DMS 273 treated with DMSO at 0.1 percent for 48 hours (cell line): ENCODE results near the gene MED27.
"Not testable (repeated sequence)": the region's sequence is repeated elsewhere in the genome, so short reads cannot be mapped to it uniquely, and the experiment has no call there.

Source experiments
- DNase-seq: peaks from one replicate; lab custom pipeline; 2025; lab: John Stamatoyannopoulos, UW

The MED27 gene

GRCh38 chr9:132075853-132076252 is 3.8 kb downstream of the MED27 start:
- no peak for DNase-seq

- DNase-seq = no peak
Measured at GRCh38 chr9:132074736-132075135, 4.9 kb downstream of the MED27 start.

- no peak for DNase-seq
Measured at GRCh38 chr9:132071847-132072507, 7.7 kb downstream of the MED27 start.

- no peak for DNase-seq
Measured at GRCh38 chr9:132069046-132069898, 10.4 kb downstream of the MED27 start.

DNA sequence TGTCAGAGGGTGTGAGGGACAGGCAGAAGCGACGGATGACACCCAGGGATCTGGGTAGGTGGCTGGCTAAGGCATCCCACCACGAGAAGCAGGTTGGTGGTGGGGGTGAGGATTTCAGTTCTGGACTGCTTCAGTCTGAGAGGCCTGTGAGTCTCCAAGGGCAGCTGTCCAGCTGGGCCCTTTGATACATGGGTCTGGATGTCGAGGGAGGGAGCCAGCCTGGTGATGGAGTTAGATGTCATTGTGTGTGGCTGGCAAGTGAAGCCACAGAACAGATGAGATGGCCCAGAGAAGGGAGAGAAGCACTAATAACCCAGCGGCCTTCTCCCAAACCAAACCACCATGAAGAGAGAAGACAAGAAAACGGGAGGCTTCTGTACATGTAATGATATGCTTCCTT is 11.1 kb downstream of the MED27 start:
- no peak for DNase-seq

DNA sequence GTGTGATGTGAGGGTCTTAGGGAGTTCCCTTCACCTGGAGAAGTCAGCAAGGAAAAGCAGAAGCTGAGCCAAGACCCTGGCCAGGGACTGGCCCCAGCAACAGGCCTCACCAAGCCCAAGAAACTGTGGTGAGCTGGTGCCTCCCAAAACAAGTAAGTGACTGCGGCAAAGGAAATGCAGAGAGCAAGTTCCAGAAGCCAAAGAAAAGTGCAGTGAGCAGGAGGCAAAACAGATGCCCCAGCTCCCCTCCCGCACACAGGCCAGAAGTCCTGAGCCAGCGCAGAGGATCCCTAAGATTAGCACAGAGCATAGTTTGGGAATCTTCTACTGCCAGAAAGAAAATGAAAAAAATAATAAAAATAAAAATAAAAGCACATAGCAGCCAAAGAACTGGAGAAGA is 13.2 kb downstream of the MED27 start:
- DNase-seq = no peak

GRCh38 chr9:132066057-132066456 is 13.6 kb downstream of the MED27 start:
- DNase-seq = no peak

- no peak for DNase-seq
Measured at GRCh38 chr9:132063281-132063680, 16.4 kb downstream of the MED27 start.

DNA sequence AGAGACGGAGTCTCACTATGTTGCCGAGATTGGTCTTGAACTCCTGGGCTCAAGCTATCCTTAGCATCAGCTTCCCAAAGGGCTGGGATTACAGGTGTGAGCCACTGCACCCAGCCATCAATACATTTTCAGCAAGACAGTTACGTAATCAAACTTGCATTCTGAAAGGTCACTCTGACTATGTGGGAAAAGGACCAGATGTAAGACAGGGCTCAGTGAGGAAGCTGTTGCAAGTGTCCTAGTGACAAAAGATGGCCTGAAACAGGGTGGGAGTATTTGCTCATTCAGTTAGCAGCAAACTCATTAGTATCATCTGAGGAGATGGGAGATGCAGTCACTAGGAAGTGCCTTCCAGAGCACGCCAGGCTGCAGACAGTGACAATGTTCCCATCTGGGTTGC is 16.9 kb downstream of the MED27 start:
- DNase-seq = no peak

DNA sequence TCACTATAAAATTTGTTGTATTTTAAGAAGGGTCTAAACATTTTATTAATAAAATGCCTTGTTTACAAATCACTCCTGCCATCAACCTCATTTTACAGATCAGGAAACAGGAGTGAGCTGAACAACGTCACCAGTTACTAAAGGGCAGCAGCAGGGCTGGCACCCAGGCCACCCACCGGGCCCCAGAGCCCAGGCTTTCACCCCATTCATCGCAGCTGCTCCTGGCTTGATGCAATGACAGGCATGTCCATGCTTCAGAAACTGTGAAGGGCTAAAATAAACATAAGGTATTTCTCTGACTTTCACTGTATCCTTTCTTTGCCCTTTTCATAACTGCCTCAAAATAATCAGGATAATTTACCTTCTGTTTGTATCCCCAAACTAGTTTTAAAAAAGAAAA is 18.1 kb downstream of the MED27 start:
- DNase-seq = no peak

DNA sequence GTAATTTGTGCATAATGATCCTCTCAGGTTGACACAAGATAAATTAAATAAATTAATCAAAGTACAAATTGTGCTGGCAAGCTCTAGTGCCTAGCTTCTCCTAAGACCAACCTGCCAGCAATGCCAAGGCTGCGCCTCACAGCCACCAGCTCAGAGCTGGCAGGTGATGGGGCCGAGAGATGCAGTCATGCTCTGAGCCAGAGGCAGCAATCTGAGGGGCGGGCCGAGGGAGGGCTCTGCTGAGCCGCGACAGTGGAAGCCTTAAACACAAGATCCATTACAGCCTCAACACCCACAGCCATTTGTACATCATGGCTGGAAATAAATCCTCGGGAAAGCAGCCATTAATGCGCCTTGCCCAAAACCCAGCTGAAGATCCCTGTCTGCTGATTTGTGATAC is 20.3 kb downstream of the MED27 start:
- DNase-seq = no peak

- DNase-seq = not testable (repeated sequence)
Measured at GRCh38 chr9:132058226-132058625, 21.4 kb downstream of the MED27 start.

GRCh38 chr9:132056717-132057560 is 22.7 kb downstream of the MED27 start:
- no peak for DNase-seq

- DNase-seq = no peak
Measured at GRCh38 chr9:132055756-132056155, 23.9 kb downstream of the MED27 start.

DNA sequence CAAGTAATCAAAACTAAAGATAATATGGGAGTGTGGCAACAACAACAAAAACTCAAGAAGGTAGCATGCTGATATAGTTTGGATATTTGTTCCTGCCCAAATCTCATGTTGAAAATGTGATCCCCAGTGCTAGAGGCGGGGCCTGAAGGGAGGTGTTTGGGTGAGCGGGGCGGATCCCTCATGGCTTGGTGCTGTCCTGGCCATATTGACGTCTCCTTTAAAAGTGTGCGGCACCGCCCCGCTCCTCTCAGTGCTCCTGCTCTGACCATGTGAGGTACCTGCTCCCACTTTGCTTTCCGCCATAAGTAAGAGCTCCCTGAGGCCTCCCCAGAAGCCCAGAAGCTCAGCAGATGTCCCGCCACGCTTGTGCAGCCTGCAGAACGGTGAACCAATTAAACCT is 25.6 kb downstream of the MED27 start:
- DNase-seq = no peak

- DNase-seq = no peak
Measured at GRCh38 chr9:132049900-132050299, 29.8 kb downstream of the MED27 start.

DNA sequence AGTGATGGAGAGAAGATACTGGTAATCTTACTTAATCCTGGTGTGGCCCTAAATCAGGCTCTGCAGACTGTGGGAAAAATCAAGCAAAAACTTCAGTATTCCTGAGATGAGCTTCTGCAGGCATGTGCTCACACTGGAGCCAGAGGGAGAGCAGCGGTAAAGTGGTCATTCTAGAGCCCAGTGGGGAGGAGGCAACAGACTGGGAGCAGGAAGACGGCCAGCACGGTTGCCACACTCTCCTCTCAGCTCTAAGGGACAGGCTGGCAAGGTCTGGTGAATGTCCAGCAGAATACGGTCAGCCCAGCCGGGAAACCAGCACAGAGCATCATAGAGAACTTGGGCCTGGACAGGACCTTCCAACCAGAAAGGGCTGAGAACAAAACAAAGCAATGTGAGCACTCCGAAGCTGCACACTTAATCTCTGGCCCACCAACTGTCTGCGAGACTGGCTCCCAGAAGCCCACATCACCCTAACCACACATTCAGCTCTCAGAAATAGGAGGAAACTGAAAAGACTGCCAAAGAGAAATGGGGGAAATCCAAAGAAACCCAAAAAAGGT is 30.3 kb downstream of the MED27 start:
- no peak for DNase-seq

DNA sequence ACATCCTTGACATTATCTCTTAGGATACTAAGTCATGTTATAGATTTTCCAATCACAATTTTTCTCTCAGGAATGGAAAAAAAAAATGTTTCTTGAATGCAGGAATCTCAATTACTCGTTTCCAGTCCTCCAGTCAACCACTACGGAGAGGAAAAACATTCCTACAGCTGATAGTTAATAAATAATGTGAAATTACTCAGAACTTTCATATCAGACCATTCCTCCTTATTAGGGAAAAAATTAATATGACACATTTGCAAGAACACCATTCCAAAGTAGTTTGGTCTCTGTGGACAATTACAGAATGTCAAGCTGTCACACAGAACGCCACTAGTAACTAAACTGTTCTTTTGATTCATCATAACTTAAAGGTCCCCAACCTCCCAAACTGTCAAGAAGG is 31.5 kb downstream of the MED27 start:
- no peak for DNase-seq

- DNase-seq = no peak
Measured at GRCh38 chr9:132046456-132046855, 33.2 kb downstream of the MED27 start.

DNA sequence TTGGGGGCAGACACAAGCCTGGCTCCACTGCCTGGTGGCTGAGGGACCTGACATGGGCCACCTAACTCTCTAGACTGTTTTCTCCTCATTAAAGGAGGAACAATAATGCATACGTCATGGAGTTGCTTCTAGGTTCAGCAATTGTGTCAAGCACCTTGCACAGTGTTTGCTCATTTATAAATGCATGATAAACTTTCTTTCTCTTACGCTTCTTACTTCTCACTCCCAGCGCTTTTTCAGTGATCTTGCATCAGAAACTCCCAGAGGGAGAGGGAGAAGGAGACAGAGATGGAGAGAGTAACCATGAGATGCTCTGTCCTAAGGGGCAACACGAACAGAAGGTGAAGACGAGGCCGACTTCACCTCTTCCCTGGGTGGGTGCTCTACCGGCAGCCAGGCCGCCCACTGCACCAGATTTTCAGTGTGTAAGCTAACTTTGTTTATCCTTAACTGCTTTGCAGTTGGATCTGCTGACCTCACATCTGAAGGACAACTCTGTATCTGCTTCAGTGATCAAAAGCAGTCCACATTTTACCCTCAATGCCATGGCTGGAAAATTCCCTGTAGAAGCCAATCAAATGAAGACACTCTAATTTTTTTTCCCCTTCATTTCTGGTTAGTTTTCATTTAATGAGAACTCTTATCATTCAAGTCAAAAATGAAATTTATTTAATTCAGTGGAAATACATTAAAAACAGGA is 35.3 kb downstream of the MED27 start:
- DNase-seq = no peak

DNA sequence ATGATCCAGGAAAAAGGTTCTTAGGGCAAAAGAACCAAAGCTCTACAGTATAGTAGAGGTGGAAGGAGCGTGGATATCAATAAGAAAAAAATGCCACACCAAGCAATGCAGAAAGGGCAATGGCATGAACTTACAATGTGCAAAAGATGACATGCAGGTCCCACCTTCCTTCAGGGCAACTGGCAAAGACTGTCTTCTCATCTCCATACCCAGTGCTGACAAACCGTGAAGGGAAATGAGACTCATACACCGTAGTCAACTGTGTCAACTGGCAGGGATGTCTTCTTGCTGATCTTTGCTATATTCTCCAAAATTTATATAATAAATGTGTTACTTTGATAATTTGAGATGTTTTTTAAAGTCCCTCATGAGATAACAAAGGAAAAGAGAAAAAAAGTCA is 36.0 kb downstream of the MED27 start:
- DNase-seq = no peak

GRCh38 chr9:132042324-132042723 is 37.3 kb downstream of the MED27 start:
- DNase-seq = no peak
